Ramos (cell line): ENCODE data around the gene ENPP6.
"Not testable (repeated sequence)": the region's sequence is repeated elsewhere in the genome, so short reads cannot be mapped to it uniquely, and the experiment has no call there.

ENCODE experiments used
- in situ Hi-C: fragments of 300-500 bp; cut with MboI; formaldehyde crosslinking; loops from one replicate; pipeline ENCODE4 v1.14.3; 2022; ENCODE audit warnings: low sequenced_read_pairs; ENCODE audit not compliant: unreplicated experiment

The ENPP6 gene

DNA sequence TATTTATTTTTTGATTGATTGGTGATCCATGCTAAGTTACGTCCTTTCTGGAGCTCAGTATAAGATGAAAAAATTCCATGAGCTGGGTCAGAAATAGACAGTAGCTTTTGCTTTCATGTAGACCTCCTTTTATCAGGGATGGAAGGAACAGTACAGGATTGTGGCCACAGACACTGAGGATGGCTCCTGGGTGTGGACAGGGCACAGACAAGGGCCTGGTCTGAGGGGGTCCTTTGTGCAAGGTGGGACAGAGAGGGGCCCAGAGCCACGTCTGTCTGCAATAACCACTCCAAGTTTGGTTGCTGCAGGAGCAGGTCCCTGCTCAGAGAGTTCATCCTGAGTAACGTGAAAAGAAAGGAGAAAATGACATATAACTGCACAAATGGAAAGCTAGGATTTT, 127.1 kb downstream of the ENPP6 start:
- in situ Hi-C loops: no loop called here

DNA sequence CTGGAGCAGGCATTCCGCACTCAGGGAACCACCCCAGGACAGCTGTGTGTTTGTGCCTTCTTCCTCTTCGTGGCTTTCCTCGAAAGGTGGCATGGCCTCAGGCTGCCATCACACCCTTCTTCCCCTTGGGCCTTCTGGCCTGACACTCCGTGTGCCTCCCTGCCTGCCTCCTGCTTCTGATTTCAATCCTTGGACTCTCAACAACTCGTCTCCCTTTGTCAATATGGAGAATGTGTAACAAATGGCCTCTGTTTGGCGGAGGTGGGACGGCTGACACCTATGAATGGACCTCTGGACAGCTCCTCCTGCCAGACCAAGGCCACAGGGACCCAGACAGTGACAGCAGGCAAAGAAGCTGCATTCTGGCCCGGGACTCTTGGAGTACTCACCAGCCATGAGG, 137.0 kb downstream of the ENPP6 start:
- in situ Hi-C loops: no loop called here

DNA sequence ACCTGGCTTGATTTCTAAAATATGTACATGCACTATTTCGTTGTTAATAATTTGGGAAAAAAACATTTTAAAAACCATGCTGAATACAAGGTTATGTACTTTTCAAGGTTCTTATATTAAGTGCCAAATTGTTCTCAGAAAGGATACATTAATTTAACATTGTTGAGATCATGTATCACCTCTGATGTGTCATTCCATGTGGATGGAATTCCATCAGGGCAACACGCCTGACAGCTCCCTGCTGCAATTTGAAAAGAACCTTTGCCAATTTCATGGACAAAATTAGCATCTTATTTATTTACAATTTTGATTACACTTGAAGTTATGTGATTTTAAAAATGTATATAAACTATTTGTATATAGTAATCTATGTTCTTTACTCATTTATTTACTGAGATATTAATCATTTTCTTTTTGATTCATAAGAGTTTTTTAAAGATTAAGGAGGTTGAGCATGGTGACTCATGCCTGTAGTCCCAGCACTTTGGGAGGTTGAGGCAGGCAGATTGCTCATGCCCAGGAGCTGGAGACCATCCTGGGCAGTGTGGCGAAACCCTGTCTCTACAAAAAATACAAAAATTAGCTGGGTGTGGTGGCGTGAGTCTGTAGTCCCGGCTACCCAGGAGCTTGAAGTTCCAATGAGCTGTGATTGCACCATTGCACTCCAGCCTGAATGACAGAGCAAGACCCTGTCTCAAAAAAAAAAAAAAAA, 142.8 kb downstream of the ENPP6 start:
- in situ Hi-C loops: no loop called here

DNA sequence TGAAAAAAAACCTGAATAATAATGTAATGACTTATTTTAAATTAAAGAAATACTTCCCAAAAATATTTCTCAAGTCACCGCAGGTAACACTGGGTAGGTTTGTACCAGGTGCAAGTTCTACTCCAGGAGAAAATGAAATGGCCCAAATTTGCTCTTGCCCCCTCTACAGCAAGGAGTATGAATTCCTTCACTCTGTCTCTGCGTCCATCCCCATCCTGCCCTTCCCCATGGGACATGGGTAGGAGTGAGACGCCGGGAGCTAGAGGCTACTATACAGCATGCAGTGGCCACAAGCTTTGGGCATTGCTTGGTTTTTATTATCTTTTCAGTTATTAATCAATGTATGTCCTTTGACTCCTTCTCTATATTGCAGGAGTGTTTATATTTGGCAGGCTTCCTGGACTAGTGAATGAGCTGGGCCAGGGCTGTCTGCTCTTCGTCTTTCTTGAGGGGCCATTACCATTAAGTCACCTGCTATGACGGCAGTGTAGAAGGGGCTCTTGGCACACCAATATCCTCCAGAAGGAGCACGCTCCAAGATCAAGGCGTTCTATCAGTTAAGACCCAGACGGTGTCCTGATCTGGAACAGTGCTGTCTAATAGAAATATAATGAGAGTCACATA, 149.6 kb downstream of the ENPP6 start:
- in situ Hi-C loops: no loop called here

DNA sequence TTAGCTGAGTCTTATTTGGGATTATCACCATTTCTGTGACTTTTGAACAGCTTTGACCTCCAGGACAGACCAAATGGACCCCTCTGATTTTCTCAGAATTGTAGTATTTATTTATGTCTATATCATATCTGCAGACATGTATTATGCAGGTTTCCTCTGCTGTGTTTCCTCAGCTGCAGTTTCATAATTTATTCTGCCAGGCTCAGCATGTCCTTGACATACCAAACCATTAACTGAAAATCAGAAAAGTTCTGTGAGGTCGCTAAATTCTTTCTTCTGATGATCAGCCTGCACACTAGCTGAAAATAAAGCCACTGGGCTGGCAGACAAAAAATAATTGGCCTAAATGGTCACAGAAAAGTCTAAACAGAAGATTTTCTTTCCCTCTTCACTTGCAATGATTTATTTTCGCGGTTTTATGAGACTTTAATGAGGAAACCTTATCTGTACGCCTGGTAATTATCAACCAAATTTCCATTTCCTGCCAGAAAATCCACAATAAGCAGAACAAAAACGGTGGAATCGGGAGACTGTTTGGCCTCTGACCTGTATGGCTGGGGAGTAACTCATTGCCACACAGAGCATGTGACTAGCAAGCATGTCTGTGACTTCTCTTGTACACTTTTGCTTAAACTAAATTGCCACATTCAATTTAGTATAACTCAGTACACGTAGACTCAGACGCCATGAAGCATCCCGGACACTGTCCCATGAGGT, 150.9 kb downstream of the ENPP6 start:
- in situ Hi-C loops: no loop called here

DNA sequence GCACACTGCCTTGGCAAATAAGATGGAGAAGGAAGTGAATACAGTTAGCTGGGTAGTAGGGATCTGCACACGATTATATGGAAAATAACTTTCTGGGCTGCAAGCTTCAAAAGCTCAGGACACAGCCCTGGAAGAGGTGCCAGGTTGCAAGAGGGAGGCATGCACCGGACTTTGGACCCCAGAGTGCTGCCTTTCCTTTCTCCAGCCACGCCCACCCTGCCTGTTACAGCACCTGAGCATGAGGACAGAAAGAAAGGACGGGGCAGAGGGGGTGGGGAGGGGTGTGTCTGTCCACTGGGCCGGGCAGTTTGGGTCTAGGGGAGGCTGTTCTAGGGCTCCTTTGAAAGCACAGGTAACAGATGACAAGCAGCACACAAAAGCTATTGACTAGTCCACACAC, 152.8 kb downstream of the ENPP6 start:
- in situ Hi-C loops: no loop called here

DNA sequence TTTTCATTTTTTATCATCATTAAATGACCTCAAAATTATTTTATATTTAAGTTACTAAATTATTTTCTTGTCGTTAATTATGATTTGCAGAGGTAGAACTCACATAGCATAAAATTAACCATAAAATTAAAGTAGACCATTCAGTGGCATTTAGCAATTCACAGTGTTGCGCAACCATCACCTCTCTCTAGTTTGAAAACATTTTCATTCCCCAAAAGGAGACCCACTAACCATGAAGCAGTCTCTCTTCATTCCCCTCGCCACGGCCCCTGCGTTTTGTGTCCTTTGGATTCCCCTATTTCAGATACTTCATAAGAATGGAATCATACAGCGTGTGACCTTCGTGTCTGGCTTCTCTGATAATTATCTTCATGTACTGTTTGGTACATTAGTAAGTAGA, 154.9 kb downstream of the ENPP6 start:
- in situ Hi-C loops: no loop called here

DNA sequence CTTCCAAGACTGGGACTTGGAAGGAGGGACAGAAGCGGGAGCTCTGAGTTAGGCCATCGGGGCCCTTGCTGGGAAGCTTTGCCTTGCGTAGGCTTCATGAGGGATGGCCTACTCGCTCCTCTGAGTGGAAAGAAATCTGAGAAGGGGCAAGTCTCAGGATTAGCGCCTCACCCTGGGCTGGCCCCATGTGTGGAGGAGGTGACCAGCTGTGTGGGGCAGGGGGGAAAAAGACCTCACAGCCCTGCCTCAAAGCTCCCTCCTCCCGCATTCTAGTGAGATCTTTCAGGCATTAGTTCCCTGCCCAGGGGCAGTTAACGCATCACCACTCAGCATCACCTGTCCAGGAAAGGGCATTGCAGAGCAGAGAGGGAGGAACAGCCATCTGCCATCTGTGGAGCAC, 156.1 kb downstream of the ENPP6 start:
- in situ Hi-C loops: no loop called here

DNA sequence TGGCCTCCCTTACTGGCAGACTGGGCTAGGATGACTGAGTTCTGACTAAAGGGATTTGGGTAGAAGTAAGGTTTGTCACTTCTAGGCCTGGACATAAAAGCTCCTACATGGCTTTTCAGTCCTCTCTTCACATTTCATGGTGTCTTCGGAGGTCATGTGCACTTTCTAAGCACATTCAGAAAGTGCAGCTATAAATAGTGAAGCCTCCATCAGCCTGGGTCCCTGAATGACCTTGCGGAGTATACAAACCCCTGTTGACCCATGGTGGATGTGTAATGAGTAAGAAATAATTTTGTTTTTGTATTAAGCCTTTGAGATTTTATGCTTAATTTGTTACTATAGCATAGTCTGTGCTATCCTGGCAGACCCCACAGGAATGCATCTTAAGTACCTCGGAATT, 158.6 kb downstream of the ENPP6 start:
- in situ Hi-C loops: no loop called here

DNA sequence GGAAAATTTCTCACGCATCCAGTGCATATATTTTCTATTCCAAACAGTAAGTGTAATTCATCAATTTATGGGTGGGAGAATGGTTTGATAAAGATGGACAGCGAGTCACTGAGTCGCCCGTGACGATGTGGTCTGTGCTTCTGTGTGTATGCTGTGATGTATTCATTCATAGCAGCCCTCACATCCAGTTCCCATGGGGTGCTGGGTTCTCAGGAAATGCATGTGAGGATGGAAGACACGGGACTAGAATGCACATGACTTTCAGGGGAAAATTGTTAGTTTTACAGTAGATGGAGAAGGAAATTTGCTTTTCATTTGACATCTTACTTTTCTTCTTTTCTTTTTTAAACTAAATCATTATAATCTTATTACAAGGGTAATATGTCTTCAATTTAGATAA, 159.6 kb downstream of the ENPP6 start:
- in situ Hi-C loops: no loop called here

DNA sequence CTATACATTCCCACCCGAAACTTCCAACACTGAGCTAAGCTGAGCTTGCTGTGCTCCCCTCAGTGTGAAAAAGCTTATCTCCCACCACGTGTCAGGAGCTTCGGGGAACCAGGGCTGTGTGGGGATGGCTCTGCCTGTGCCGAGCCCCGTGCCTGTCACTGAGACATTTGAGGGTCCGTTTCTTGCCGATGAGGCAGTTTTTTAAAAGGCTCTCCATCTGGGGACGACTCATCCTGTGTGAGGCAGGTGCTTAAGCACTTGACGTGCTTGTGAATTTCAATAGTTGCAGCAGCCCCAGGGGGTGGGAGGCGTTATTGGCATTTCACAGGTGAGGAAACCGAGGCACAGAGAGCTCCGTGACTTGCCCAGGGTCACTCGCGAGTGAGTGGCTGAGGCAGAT, 160.8 kb downstream of the ENPP6 start:
- in situ Hi-C loops: no loop called here

DNA sequence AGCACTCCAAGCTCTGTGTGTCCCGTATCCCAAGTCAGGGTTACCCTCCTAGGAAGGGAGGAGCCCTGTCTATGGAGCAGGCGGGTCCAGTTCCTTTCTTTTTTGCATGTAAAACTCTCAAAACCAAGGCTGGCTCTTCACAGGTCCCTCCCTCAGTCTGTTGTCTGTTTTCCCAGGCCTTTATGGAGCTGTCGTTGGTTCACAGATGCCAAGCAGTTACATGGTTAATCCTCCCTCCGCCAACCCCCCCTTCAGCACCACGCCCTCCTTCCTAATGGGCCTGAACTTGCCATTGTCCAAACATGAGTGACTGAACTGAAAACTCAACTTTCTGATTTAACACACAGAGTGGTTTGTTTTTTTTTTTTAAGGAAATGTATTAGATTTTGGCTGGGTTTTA, 164.2 kb downstream of the ENPP6 start:
- in situ Hi-C loops: no loop called here

DNA sequence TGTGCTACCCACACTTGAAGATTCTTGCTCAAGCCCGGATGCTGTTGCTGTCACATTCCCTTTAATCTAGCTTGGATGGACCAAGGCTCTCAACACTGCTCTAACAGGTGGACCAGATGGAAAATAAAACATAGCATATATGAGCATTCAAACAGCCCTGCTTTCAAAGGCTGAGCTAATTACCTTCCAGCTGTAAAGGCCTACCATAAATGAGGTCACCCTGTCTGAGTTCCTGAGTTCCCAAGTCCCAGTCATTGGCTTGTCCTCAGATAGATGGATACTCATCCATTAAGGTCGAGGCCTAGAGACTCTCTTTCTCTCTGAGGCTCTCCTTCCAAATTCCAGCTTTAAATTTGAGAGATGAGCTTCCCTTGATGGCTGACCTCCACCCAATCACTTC, 165.1 kb downstream of the ENPP6 start:
- in situ Hi-C loops: no loop called here

DNA sequence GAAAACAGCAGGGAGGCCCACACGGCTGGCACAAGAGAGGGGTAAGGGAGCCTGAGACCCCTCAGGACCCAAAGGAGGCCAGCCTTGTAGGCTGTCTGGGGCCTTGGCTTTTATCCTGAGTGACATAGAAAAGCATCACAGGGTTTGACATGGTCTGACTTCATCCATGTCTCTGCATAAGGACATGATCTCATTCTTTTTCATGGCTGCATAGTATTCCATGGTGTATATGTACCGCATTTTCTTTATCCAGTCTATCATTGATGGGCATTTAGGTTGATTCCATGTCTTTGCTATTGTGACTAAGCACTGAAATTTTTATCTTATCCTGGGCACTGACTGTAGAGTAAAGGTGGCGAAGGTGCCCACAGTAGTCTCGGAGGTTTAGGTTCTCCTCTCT, 166.4 kb downstream of the ENPP6 start:
- in situ Hi-C loops: not testable (repeated sequence)

DNA sequence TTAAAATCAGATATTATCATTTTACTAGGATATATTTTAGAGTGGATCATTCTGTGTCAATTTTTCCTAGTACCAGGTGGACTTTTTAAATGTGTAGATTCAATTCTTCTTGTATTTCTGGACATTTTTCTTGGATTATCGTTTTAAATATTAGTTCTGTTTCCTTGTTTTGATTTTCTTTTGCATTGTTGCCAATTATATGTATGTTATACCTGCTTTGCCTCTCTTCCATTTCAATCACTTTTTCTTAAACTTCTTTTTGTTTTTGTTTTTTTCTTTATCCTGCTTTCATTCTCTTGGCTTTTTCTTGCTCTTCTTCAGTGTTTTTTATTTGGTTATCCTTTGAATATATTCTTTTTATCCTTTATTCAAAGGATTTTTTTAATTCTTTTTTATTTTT, 171.5 kb downstream of the ENPP6 start:
- in situ Hi-C loops: no loop called here

DNA sequence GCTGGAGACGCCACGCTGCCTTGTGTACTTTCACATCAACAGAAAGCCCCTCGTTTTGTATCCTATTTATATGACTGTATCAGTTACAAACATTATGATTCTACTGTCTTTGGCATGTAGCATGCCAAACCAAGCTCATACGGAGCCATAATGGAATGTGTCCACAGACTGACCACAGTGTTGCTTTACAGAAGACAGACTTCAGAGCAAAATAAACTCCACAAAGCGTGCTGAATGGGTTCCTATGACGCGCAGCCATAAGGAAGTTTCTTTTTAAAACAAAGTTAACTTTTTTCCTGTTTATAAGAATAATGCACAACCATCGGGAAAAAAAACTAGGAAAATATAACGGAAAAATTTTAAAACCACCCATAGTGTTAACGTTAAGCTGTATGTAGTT, 176.5 kb downstream of the ENPP6 start:
- in situ Hi-C loops: no loop called here

DNA sequence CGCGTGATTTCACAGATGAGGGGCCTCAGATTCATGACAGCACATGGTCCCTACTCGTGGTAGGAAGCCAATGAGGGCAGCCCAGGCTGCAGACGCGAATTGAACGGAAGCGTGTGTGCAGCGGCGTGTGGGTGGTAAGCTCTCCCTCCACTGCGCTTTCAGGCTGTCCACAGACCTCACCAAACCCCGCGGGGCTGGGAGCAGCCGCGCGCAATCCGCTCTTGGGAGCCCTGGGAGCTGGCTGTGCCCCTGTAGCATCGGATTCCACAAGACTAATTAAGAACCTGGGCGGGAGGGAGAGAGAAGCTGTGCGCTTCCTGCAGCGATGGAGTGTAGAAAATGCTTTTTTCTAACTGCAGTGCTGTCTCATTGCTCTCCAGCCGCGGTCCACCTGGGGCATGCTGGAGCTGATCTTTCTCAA, 177.7 kb downstream of the ENPP6 start:
- in situ Hi-C loops: no loop called here
